HepG2 (cell line): ENCODE measurements around the gene RSAD1. TPM values are rescaled to one million over a fixed set of nuclear protein-coding genes. Genes with fewer than 3 reads are reported as not detected.

Experiments used
- CCAR2 ChIP-seq: fragments of 200-400 bp; formaldehyde crosslinking; optimal IDR thresholded peaks from 2 replicates; pipeline ENCODE3; 2018; ENCODE audit warnings: low read depth, mild to moderate bottlenecking, low read length, moderate library complexity
- DMAP1 ChIP-seq: IDR thresholded peaks from 2 replicates; pipeline ENCODE4 v1.6.1; 2016
- DPF2 ChIP-seq: sonication (generic); formaldehyde crosslinking; IDR thresholded peaks from 2 replicates; pipeline ENCODE4 v1.4.0; 2020; ENCODE audit warnings: mild to moderate bottlenecking, low read depth, missing genetic modification reagents, borderline replicate concordance
- MAZ ChIP-seq, 2 experiments: sonication (generic) in 1 of 2; formaldehyde crosslinking in 1 of 2; IDR thresholded peaks; 2 replicates each; pipeline versions ENCODE4 v1.5.0 to v1.6.1; 2012 to 2020; ENCODE audit warnings: low read depth in 2 of 2, mild to moderate bottlenecking in 2 of 2, borderline replicate concordance in 1 of 2, improper control_type of control experiment in 1 of 2, low read length in 1 of 2, missing genetic modification reagents in 1 of 2, moderate library complexity in 1 of 2
- NR1H2 ChIP-seq: sonication (generic); formaldehyde crosslinking; IDR thresholded peaks from 2 replicates; pipeline ENCODE4 v1.8.1; 2022; ENCODE audit warnings: low read depth, missing genetic modification reagents, borderline replicate concordance
- PAX8 ChIP-seq: sonication (generic); formaldehyde crosslinking; IDR thresholded peaks from 2 replicates; pipeline ENCODE4 v1.8.0; 2022; ENCODE audit warnings: mild to moderate bottlenecking, missing genetic modification reagents, borderline replicate concordance
- PCBP1 ChIP-seq: fragments of 200-400 bp; formaldehyde crosslinking; IDR thresholded peaks from 2 replicates; pipeline ENCODE4 v1.6.1; 2017; ENCODE audit warnings: mild to moderate bottlenecking, low read depth, low read length, borderline replicate concordance
- POGK ChIP-seq: sonication (generic); formaldehyde crosslinking; conservative IDR thresholded peaks from 2 replicates; pipeline ENCODE4 v1.8.0; 2022; ENCODE audit warnings: mild to moderate bottlenecking, moderate library complexity, missing genetic modification reagents
- SIX4 ChIP-seq: sonication (generic); formaldehyde crosslinking; IDR thresholded peaks from 2 replicates; pipeline ENCODE4 v1.4.0; 2020; ENCODE audit warnings: missing genetic modification reagents
- SRF ChIP-seq: IDR thresholded peaks from 2 replicates; pipeline ENCODE4 v1.6.1; 2011; ENCODE audit warnings: mild to moderate bottlenecking, low read depth, low read length, moderate library complexity
- STAT6 ChIP-seq: sonication (generic); formaldehyde crosslinking; IDR thresholded peaks from 2 replicates; pipeline ENCODE4 v1.4.0; 2020; ENCODE audit warnings: missing genetic modification reagents, mild to moderate bottlenecking, borderline replicate concordance
- TCF12 ChIP-seq, 2 experiments: fragments of 450-650 bp in 1 of 2; sonication (generic) in 1 of 2; formaldehyde crosslinking in 1 of 2; IDR thresholded peaks; 2 replicates each; pipeline versions ENCODE4 v1.6.1 to v1.8.0; 2017 to 2022; ENCODE audit warnings: antibody characterized with exemption in 1 of 2, mild to moderate bottlenecking in 1 of 2, missing genetic modification reagents in 1 of 2, moderate library complexity in 1 of 2
- ZBTB1 ChIP-seq: sonication (generic); formaldehyde crosslinking; IDR thresholded peaks from 2 replicates; pipeline ENCODE4 v1.4.0; 2020; ENCODE audit warnings: missing genetic modification reagents, borderline replicate concordance
- ZBTB3 ChIP-seq: sonication (generic); formaldehyde crosslinking; IDR thresholded peaks from 2 replicates; pipeline ENCODE4 v1.4.0; 2020; ENCODE audit warnings: low read depth, mild to moderate bottlenecking, moderate library complexity, missing genetic modification reagents, borderline replicate concordance
- ZBTB46 ChIP-seq: sonication (generic); formaldehyde crosslinking; IDR thresholded peaks from 2 replicates; pipeline ENCODE4 v1.4.0; 2020; ENCODE audit warnings: mild to moderate bottlenecking, missing genetic modification reagents, borderline replicate concordance
- ZFP1 ChIP-seq: IDR thresholded peaks from 2 replicates; pipeline ENCODE4 v1.6.1; 2016
- ZFX ChIP-seq: sonication (generic); formaldehyde crosslinking; IDR thresholded peaks from 2 replicates; pipeline ENCODE4 v1.4.0; 2020; ENCODE audit warnings: mild to moderate bottlenecking, low read depth, missing genetic modification reagents, moderate library complexity
- ZNF263 ChIP-seq: sonication (generic); formaldehyde crosslinking; IDR thresholded peaks from 2 replicates; pipeline ENCODE4 v1.4.0; 2020; ENCODE audit warnings: missing genetic modification reagents
- ZNF3 ChIP-seq: IDR thresholded peaks from 2 replicates; pipeline ENCODE4 v1.7.0; 2017; ENCODE audit warnings: inconsistent platforms
- ZNF431 ChIP-seq: sonication (generic); formaldehyde crosslinking; IDR thresholded peaks from 2 replicates; pipeline ENCODE4 v1.9.0; 2022; ENCODE audit warnings: missing genetic modification reagents, low read depth, mild to moderate bottlenecking, borderline replicate concordance
- ZNF761 ChIP-seq: sonication (generic); formaldehyde crosslinking; conservative IDR thresholded peaks from 2 replicates; pipeline ENCODE4 v1.4.0; 2020; ENCODE audit warnings: mild to moderate bottlenecking, missing genetic modification reagents
- polyA plus RNA-seq, 8 experiments: library from polyadenylated mRNA; depleted of rRNA in 3 of 8; stranded (reverse) in 7 of 8; unstranded in 1 of 8; fragments of >200 nt; fragmentation: Illumina TruSeq in 4 of 8; extraction: Trizol in 4 of 8; gene quantifications; 2 replicates each; pipeline versions ENCODE4 v1.2.1 to v1.2.3, GENCODE V29; 2011 to 2016; ENCODE audit warnings: low read depth in 4 of 8, missing spikeins in 1 of 8, mixed read lengths in 1 of 8; ENCODE audit not compliant: insufficient read depth in 1 of 8
- total RNA-seq, 5 experiments: library from RNA; depleted of rRNA; stranded (reverse); fragments of >200 nt; fragmentation: Illumina TruSeq; extraction: Trizol; gene quantifications; 2 replicates each; pipeline ENCODE4 v1.2.3, GENCODE V29; 2016; ENCODE audit warnings: low read depth in 1 of 5

The RSAD1 gene
- total and polyA plus RNA-seq, 2 of the 13 experiments (the other 11 are each of a cell fraction or from before 2014, with no cell fraction given) = 22.7 to 27.7 TPM

- TF ChIP-seq CCAR2 (no peak), PCBP1 (no peak), ZFX (CRISPR knock-in tag) (peak; percentile 95), SRF (no peak), MAZ (IDR thresholded peaks at IDR 0.05; ENCODE audit: borderline replicate concordance, low read depth, low read length) (peak; percentile 51), MAZ (CRISPR knock-in tag; IDR thresholded peaks at IDR 0.05; ENCODE audit: low read depth) (peak; percentile 97), ZNF761 (peak; percentile 98), ZNF3 (CRISPR knock-in tag) (no peak), ZBTB1 (CRISPR knock-in tag) (no peak), POGK (CRISPR knock-in tag) (peak; percentile 94), NR1H2 (CRISPR knock-in tag) (peak; percentile 66; the same call in 1 of the 2 replicates), ZBTB46 (CRISPR knock-in tag) (peak; percentile 84; the same call in 1 of the 2 replicates), ZNF431 (CRISPR knock-in tag) (peak; percentile 88), ZFP1 (CRISPR knock-in tag) (no peak), ZNF263 (CRISPR knock-in tag) (peak; percentile 76), STAT6 (CRISPR knock-in tag) (peak; percentile 96; the same call in 1 of the 2 replicates), ZBTB3 (CRISPR knock-in tag) (peak; percentile 91), PAX8 (CRISPR knock-in tag) (no peak), DMAP1 (peak; percentile 82; the same call in 1 of the 2 replicates), TCF12 (IDR thresholded peaks at IDR 0.05) (no peak), TCF12 (CRISPR knock-in tag; IDR thresholded peaks at IDR 0.05) (peak; percentile 90), SIX4 (CRISPR knock-in tag) (no peak; the same call in 1 of the 2 replicates), DPF2 (peak; percentile 13; the same call in 1 of the 2 replicates)
These were observed at the start of gene RSAD1 (continued) for GRCh38 chr17:50478391-50479381.
